Thoracic aorta (tissue), 2 donors: ENCODE results near the gene SHROOM1. TPM values are rescaled to one million over a fixed set of nuclear protein-coding genes. Genes with fewer than 3 reads are reported as not detected.

ENCODE experiments used
- ATAC-seq: fragments of 150-250 bp; one replicate; pipeline ENCODE4 v1.8.0; 2017; ENCODE audit warnings: low read depth; ENCODE audit not compliant: insufficient number of reproducible peaks, low FRiP score
- DNase-seq: peaks from one replicate; pipeline ENCODE4 v3.0.0-alpha.2; 2020; ENCODE audit warnings: low spot score
- H3K27ac ChIP-seq, 2 donors: fragments of 200-600 bp; sonication (generic); 1 replicate in 1 of 2; 2 replicates in 1 of 2; pipeline ENCODE4 v1.5.1; 2016; ENCODE audit warnings: mild to moderate bottlenecking in 2 of 2, moderate library complexity in 2 of 2
- H3K27me3 ChIP-seq: fragments of 200-600 bp; sonication (generic); replicated peaks from 2 replicates; pipeline ENCODE4 v1.6.0; 2016; ENCODE audit warnings: mild to moderate bottlenecking; ENCODE audit not compliant: insufficient read depth
- H3K36me3 ChIP-seq: fragments of 200-600 bp; sonication (generic); one replicate; pipeline ENCODE4 v1.5.1; 2016
- H3K4me1 ChIP-seq, 2 donors: fragments of 200-600 bp; sonication (generic); 1 replicate in 1 of 2; 2 replicates in 1 of 2; pipeline versions ENCODE4 v1.5.1 to v1.6.0; 2016; ENCODE audit warnings: low read depth in 2 of 2, mild to moderate bottlenecking in 1 of 2; ENCODE audit not compliant: control insufficient read depth in 1 of 2
- H3K4me3 ChIP-seq: fragments of 200-600 bp; sonication (generic); 2 replicates; pipeline ENCODE4 v1.5.1; 2016; ENCODE audit warnings: mild to moderate bottlenecking
- H3K9me3 ChIP-seq: fragments of 200-600 bp; sonication (generic); 2 replicates; pipeline ENCODE4 v1.5.1; 2016
- CTCF ChIP-seq: fragments of 200-600 bp; sonication (generic); IDR thresholded peaks from one replicate; pipeline ENCODE4 v1.5.1; 2019; ENCODE audit warnings: antibody characterized with exemption
- total RNA-seq, 2 donors: library from RNA; depleted of rRNA; stranded (reverse); fragments of >200 nt; gene quantifications; one replicate each; pipeline versions ENCODE4 v1.1.0 to v1.2.3, GENCODE V29; 2016

Gene SHROOM1
- total RNA-seq, 2 donors from 2014 or later = 13.1 to 15.4 TPM

GRCh38 chr5:132827943-132828673 lies 2.3 kb downstream of the SHROOM1 start:
- no peak overlapping the region for H3K4me3 ChIP-seq
- no peak for DNase-seq
- H3K27me3 ChIP-seq = no peaks in the 10 kb centered on the region
- TF ChIP-seq CTCF = no peak
- no peaks in the 10 kb centered on the region for H3K9me3 ChIP-seq
- H3K36me3 ChIP-seq = no peaks in the 10 kb centered on the region
- peaks cover 0 to 20% of the 10 kb centered on the region in 2 donors for H3K4me1 ChIP-seq
- H3K27ac ChIP-seq = no peak overlapping the region
- no peak for ATAC-seq

- H3K27ac ChIP-seq = no peak overlapping the region
- no peak for ATAC-seq
- H3K36me3 ChIP-seq = no peaks in the 10 kb centered on the region
- no peaks in the 10 kb centered on the region for H3K27me3 ChIP-seq
- peaks cover 0 to 24% of the 10 kb centered on the region in 2 donors for H3K4me1 ChIP-seq
- no peak for DNase-seq
- no peak overlapping the region for H3K4me3 ChIP-seq
- no peak for TF ChIP-seq CTCF
- H3K9me3 ChIP-seq = no peaks in the 10 kb centered on the region
Observed at GRCh38 chr5:132826424-132827082, 3.9 kb downstream of the SHROOM1 start.

GRCh38 chr5:132825834-132826391 lies 4.5 kb downstream of the SHROOM1 start:
- Histone ChIP-seq H3K4me1 (peaks cover 0 to 23% of the 10 kb centered on the region in 2 donors), H3K36me3 (no peaks in the 10 kb centered on the region), H3K4me3 (peak overlapping the region; percentile 61), H3K27me3 (no peaks in the 10 kb centered on the region), H3K27ac (no peak overlapping the region), H3K9me3 (no peaks in the 10 kb centered on the region)
- DNase-seq (no peak), ATAC-seq (no peak)
- no peak for TF ChIP-seq CTCF

- Histone ChIP-seq H3K27me3 (no peaks in the 10 kb centered on the region), H3K36me3 (no peaks in the 10 kb centered on the region), H3K27ac (no peak overlapping the region), H3K4me1 (peaks cover 0 to 19% of the 10 kb centered on the region in 2 donors), H3K4me3 (peak overlapping the region; percentile 61), H3K9me3 (no peaks in the 10 kb centered on the region)
- TF ChIP-seq CTCF = no peak
- DNase-seq = no peak
- no peak for ATAC-seq
Observed at GRCh38 chr5:132825033-132825833, 5.2 kb downstream of the SHROOM1 start.

GRCh38 chr5:132824426-132824825 lies 6.0 kb downstream of the SHROOM1 start:
- Histone ChIP-seq H3K27ac (no peak overlapping the region), H3K4me1 (peaks cover 0 to 19% of the 10 kb centered on the region in 2 donors)

More at GRCh38 chr5:132824426-132824825, 6.0 kb downstream of the SHROOM1 start:
- H3K9me3 ChIP-seq = no peaks in the 10 kb centered on the region
- H3K4me3 ChIP-seq = no peak overlapping the region
- H3K27me3 ChIP-seq = no peaks in the 10 kb centered on the region
- DNase-seq (no peak), ATAC-seq (no peak)
- H3K36me3 ChIP-seq = no peaks in the 10 kb centered on the region
- no peak for TF ChIP-seq CTCF
